Esophagus muscularis mucosa (tissue), 4 donors: Measurements from ENCODE around the gene ALKBH6. TPM values are rescaled to one million over a fixed set of nuclear protein-coding genes. Genes with fewer than 3 reads are reported as not detected.

Source experiments
- DNase-seq: peaks from one replicate; pipeline ENCODE4 v3.0.0-alpha.2; 2017; ENCODE audit errors: extremely low spot score
- H3K27ac ChIP-seq, 4 donors: fragments of 200-600 bp; sonication (generic); replicated peaks in 1 of 4; 1 replicate in 3 of 4; 2 replicates in 1 of 4; pipeline ENCODE4 v1.5.1; 2016 to 2019; ENCODE audit warnings: mild to moderate bottlenecking in 1 of 4
- H3K27me3 ChIP-seq, 4 donors: fragments of 200-600 bp; sonication (generic); one replicate each; pipeline versions ENCODE4 v1.5.1 to v1.6.0; 2016 to 2019
- H3K36me3 ChIP-seq, 4 donors: fragments of 200-600 bp; sonication (generic); one replicate each; pipeline ENCODE4 v1.5.1; 2016 to 2019
- H3K4me1 ChIP-seq, 4 donors: fragments of 200-600 bp; sonication (generic); one replicate each; pipeline ENCODE4 v1.5.1; 2016 to 2019
- H3K4me3 ChIP-seq, 4 donors: fragments of 200-600 bp; sonication (generic); 1 replicate in 2 of 4; 2 replicates in 2 of 4; pipeline ENCODE4 v1.5.1; 2016 to 2019; ENCODE audit warnings: mild to moderate bottlenecking in 4 of 4, moderate library complexity in 1 of 4
- H3K9me3 ChIP-seq, 4 donors: fragments of 200-600 bp; sonication (generic); 1 replicate in 3 of 4; 2 replicates in 1 of 4; pipeline ENCODE4 v1.5.1; 2016 to 2019
- CTCF ChIP-seq, 3 experiments: fragments of 200-600 bp in 2 of 3; fragments of 450-650 bp in 1 of 3; sonication (generic) in 2 of 3; IDR thresholded peaks; one replicate each; pipeline ENCODE4 v1.5.1; 2017 to 2019; ENCODE audit warnings: antibody characterized with exemption in 3 of 3, mild to moderate bottlenecking in 2 of 3, moderate library complexity in 1 of 3
- EP300 ChIP-seq: sonication (generic); formaldehyde crosslinking; IDR thresholded peaks from one replicate; pipeline ENCODE4 v1.6.1; 2017; ENCODE audit warnings: antibody characterized with exemption
- POLR2A ChIP-seq: fragments of 450-650 bp; IDR thresholded peaks from one replicate; pipeline ENCODE4 v1.6.1; 2017; ENCODE audit warnings: antibody characterized with exemption, moderate library complexity, mild to moderate bottlenecking, low read depth
- POLR2AphosphoS5 ChIP-seq, 2 donors: sonication (generic); formaldehyde crosslinking; IDR thresholded peaks; one replicate each; pipeline ENCODE4 v1.6.1; 2017; ENCODE audit warnings: antibody characterized with exemption in 2 of 2
- WGBS: methylation state at CpG from one replicate; pipeline ENCODE4 v1.1.5; 2018; 5-methylcytosine and 5-hydroxymethylcytosine counted together
- intact Hi-C: fragments of 100-400 bp; cut with DNase I; formaldehyde crosslinking; loops from one replicate; pipeline ENCODE4 v1.15.1; 2023
- total RNA-seq, 4 donors: library from RNA; depleted of rRNA; stranded (reverse); fragments of >200 nt; gene quantifications; one replicate each; pipeline versions ENCODE4 v1.1.0 to v1.2.1, GENCODE V29; 2016

The ALKBH6 gene
- total RNA-seq, 4 donors from 2014 or later, result 27.0 to 43.6 (median 35.5) TPM

DNA sequence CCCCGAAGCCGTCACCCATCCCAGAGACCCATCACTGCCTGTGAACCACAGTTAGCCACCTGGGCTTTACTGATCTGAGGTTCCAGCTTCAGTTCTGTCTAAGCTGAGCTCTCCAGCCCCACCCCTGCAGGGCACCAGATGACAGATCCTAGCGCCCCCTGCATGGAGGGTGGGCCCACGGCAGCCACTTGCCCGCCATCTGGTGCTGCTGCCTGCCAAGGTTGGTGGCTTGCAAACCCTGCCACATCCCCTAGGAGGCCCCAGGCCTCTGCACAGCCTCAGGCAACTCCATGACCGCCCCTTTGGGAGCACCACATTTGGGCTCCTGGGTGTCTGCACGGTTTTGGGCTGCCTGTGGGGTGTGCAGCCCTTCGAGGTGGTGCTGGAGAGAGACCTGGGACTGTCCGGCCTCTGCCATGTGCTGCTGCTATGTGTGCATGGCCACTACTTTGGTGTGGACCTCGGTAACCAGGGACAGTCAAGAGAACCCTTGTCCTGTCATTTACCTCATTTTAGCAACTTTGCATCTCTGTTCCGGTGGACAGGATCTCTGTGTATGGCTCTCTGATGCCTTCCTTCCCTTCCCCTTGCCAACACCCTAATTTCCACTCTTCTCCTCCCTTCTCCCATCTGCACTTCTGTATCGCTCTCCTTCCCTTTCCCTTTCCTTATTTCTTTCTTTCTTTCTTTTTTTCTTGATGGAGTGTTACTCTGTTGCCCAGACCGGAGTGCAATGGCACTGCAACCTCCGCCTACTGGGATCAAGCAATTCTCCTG, 36.4 kb downstream of the ALKBH6 start:
- peaks cover 0 to 65% (median 0%) of the 10 kb centered on the region in 4 donors for H3K27me3 ChIP-seq
- no peak overlapping the region for H3K4me3 ChIP-seq
- intact Hi-C loops, result no loop called here
- H3K27ac ChIP-seq, result no peak overlapping the region
- no peaks in the 10 kb centered on the region for H3K9me3 ChIP-seq
- H3K36me3 ChIP-seq, result no peaks in the 10 kb centered on the region
- DNase-seq, result no peak
- H3K4me1 ChIP-seq, result no peaks in the 10 kb centered on the region
- WGBS, result 57% methylated on average over 9 of the region's 14 CpGs
- TF ChIP-seq POLR2A (no peak), POLR2AphosphoS5 (IDR thresholded peaks at IDR 0.05) (no peak), EP300 (no peak), CTCF (IDR thresholded peaks at IDR 0.05) (no peak)

DNA sequence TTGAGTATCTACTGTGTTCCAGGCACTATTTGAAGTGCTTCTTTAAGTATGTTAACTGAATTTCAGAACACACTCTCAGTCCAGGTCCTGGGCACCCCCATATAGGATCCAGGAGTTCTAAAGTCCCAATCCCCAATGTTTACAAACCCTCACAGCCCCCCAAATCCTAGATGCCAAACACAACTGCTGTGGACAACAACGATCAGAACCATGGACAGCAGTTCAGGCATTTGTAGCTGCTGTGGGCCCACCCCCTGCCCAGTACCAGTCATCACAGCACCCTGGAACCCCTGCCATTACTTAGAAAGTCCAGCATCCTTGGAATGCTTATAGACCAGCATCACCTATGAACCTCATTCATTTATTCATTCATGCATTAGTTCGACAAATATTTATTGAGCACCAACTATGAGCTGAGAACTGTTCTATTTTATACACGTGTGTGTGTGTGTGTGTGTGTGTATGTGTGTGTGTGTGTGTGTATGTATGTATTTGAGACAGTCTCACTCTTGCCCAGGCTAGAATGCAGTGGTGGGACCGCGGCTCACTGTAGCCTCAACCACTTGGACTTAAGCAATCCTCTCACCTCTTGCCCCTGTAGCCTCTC, 38.3 kb downstream of the ALKBH6 start:
- H3K36me3 ChIP-seq, result no peaks in the 10 kb centered on the region
- H3K27me3 ChIP-seq, result peaks cover 0 to 54% (median 0%) of the 10 kb centered on the region in 4 donors
- H3K4me3 ChIP-seq, result no peak overlapping the region
- no peaks in the 10 kb centered on the region for H3K4me1 ChIP-seq
- intact Hi-C loops, result no loop called here
- no peak overlapping the region for H3K27ac ChIP-seq
- no peaks in the 10 kb centered on the region for H3K9me3 ChIP-seq
- TF ChIP-seq EP300 (no peak), POLR2A (no peak), POLR2AphosphoS5 (IDR thresholded peaks at IDR 0.05) (no peak), CTCF (IDR thresholded peaks at IDR 0.05) (no peak)
- 35% methylated on average over 5 of the region's 5 CpGs for WGBS
- no peak for DNase-seq

DNA sequence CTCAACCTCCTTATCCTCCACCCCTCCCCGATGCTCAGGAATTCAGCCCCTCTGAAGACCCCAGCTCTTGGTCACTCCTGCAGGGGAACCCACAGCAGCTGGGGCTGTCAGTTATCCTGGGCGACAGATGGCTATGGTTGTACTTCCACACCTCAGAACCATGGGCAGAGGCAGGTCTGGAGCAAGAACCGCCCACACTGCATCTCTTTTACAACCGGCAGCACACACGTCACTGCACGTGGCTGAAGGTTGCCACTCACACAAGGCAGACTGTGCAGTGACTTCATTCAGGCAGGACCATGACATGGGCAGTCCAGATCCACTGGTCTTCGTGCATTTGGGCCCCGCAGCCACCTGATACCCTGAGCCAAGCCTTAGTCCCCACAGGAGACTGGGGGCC, 40.5 kb downstream of the ALKBH6 start:
- no peaks in the 10 kb centered on the region for H3K9me3 ChIP-seq
- no peak overlapping the region for H3K4me3 ChIP-seq
- no peaks in the 10 kb centered on the region for H3K36me3 ChIP-seq
- no peak overlapping the region for H3K27ac ChIP-seq
- DNase-seq, result no peak
- 54% methylated on average over 4 of the region's 8 CpGs for WGBS
- H3K4me1 ChIP-seq, result no peaks in the 10 kb centered on the region
- H3K27me3 ChIP-seq, result peaks cover 0 to 36% (median 0%) of the 10 kb centered on the region in 4 donors
- intact Hi-C loops, result no loop called here
- TF ChIP-seq POLR2AphosphoS5 (IDR thresholded peaks at IDR 0.05), result no peak
- no peak for TF ChIP-seq CTCF (IDR thresholded peaks at IDR 0.05)
- no peak for TF ChIP-seq POLR2A
- no peak for TF ChIP-seq EP300

GRCh38 chr19:35966771-35967170, 47.2 kb downstream of the ALKBH6 start:
- no peaks in the 10 kb centered on the region for H3K36me3 ChIP-seq
- no peak overlapping the region for H3K27ac ChIP-seq
- no peaks in the 10 kb centered on the region for H3K9me3 ChIP-seq
- H3K4me1 ChIP-seq, result no peaks in the 10 kb centered on the region
- intact Hi-C loops, result no loop called here
- H3K27me3 ChIP-seq, result peaks cover 0 to 25% (median under 1%) of the 10 kb centered on the region in 4 donors
- H3K4me3 ChIP-seq, result no peak overlapping the region
- DNase-seq, result no peak
- no CpG with 5 or more reads among the region's 3 CpGs for WGBS
- TF ChIP-seq EP300, result no peak
- TF ChIP-seq POLR2AphosphoS5 (IDR thresholded peaks at IDR 0.05), result no peak

GRCh38 chr19:35963514-35963913, 50.5 kb downstream of the ALKBH6 start:
- TF ChIP-seq POLR2AphosphoS5 (IDR thresholded peaks at IDR 0.05) (no peak), EP300 (no peak), CTCF (IDR thresholded peaks at IDR 0.05) (no peak), POLR2A (no peak)
- 19% methylated on average over 9 of the region's 9 CpGs for WGBS
- Histone ChIP-seq H3K9me3 (no peaks in the 10 kb centered on the region), H3K27ac (no peak overlapping the region), H3K4me3 (no peak overlapping the region), H3K36me3 (no peaks in the 10 kb centered on the region), H3K4me1 (peaks cover 5 to 13% (median 12%) of the 10 kb centered on the region in 4 donors), H3K27me3 (peaks cover 0 to 57% (median 24%) of the 10 kb centered on the region in 4 donors)
- DNase-seq, result no peak
- intact Hi-C loops, result no loop called here
